SJSA1 (cell line): ENCODE measurements around the gene CCDC30. TPM values are rescaled to one million over a fixed set of nuclear protein-coding genes. Genes with fewer than 3 reads are reported as not detected.
A peak's percentile ranks its signal among the peaks of the same experiment; 100 is the strongest.

Experiments
- DNase-seq, 2 experiments: peaks; one replicate each; pipeline ENCODE4 v3.0.0-alpha.2; 2015 to 2020; ENCODE audit warnings: low spot score in 2 of 2, low read depth in 1 of 2
- H3K27ac ChIP-seq: fragments of 250-450 bp; sonication (Bioruptor Pico); 2 replicates; pipeline ENCODE4 v1.5.1; 2020; ENCODE audit warnings: mild to moderate bottlenecking, moderate library complexity
- H3K27me3 ChIP-seq: fragments of 250-450 bp; sonication (Bioruptor Pico); replicated peaks from 2 replicates; pipeline ENCODE4 v1.5.1; 2020; ENCODE audit warnings: mild to moderate bottlenecking, moderate library complexity
- H3K36me3 ChIP-seq: fragments of 250-450 bp; sonication (Bioruptor Pico); 2 replicates; pipeline ENCODE4 v1.5.1; 2020; ENCODE audit warnings: mild to moderate bottlenecking
- H3K4me1 ChIP-seq: fragments of 250-450 bp; sonication (Bioruptor Pico); replicated peaks from 2 replicates; pipeline ENCODE4 v1.6.1; 2021; ENCODE audit warnings: mild to moderate bottlenecking
- H3K4me3 ChIP-seq: fragments of 250-450 bp; sonication (Bioruptor Pico); 2 replicates; pipeline ENCODE4 v1.5.1; 2020; ENCODE audit warnings: mild to moderate bottlenecking
- H3K9me3 ChIP-seq: fragments of 250-450 bp; sonication (Bioruptor Pico); replicated peaks from 2 replicates; pipeline ENCODE4 v1.5.1; 2020; ENCODE audit warnings: mild to moderate bottlenecking
- total RNA-seq: library from RNA; depleted of rRNA; stranded (reverse); fragments of >200 nt; shearing (Covaris generic); gene quantifications from 2 replicates; pipeline ENCODE4 v1.2.3, GENCODE V29; 2014

The CCDC30 gene
- total RNA-seq, 1 experiment from 2014 or later: 0.13 TPM

DNA sequence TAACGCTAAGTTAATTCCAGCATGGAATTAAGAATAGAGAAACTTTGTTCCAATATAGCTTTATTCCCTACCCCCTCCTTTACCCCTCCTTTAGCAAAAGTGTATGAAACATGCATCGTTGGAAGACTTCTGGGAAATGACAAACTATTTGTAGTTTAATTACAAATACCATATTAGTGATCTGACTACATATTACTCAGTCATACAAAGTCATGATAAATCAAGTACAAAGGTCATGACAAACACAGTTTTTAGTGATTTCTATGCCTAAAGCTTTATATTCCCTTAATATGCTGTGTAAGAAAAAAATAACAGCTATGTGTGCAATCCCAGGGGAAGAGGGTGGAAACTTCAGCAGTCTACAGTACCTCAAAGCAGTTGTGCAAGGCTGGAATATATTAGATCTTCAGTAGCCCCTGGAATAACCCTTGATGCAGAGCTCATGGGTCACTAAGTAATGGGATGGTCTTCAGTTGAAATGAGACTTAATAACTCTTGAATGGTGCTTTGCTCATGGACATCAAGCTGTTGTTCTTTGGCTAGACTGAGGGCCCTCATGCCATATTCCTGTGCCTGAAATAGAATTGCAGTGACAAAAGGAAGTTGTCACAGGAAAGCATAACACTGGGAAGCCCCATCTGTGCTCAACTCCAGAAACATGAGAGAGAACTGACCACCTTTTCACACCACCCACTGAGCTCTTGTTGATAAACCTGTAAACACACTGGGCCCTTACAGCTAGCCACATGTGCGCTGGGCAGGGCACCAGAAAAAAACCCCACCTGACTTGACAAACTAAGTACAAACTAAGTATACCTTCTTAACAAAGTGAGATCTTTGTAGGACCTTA is 32.6 kb upstream of the CCDC30 start:
- Histone ChIP-seq H3K27me3 (no peaks in the 10 kb centered on the region), H3K27ac (no peak overlapping the region), H3K9me3 (no peaks in the 10 kb centered on the region), H3K4me1 (no peaks in the 10 kb centered on the region), H3K4me3 (no peak overlapping the region), H3K36me3 (no peaks in the 10 kb centered on the region)
- DNase-seq: no peak

DNA sequence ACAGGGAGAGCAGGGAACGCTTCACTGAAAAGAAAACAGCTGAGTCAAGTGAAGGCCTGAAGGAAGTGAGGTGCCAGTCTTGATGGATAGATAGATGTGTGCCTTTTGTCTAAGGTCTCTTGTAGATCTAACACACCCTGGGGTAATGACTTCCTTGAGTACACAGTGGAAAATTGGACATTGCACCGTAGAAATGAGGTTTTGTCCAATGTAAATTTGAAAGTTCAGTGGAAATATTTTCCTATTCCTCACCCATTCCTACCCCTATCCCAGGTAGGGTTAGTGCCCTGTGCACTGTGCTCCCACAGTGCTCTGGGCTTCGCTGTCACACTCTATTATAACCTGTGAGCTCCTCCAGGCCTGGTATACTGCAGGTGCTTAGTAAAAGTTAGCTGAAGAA is 31.6 kb upstream of the CCDC30 start:
- H3K36me3 ChIP-seq: no peaks in the 10 kb centered on the region
- H3K27ac ChIP-seq: no peak overlapping the region
- no peaks in the 10 kb centered on the region for H3K9me3 ChIP-seq
- DNase-seq: no peak
- H3K4me1 ChIP-seq: peaks cover 2% of the 10 kb centered on the region
- H3K27me3 ChIP-seq: no peaks in the 10 kb centered on the region
- H3K4me3 ChIP-seq: no peak overlapping the region

- no peak overlapping the region for H3K27ac ChIP-seq
- no peaks in the 10 kb centered on the region for H3K27me3 ChIP-seq
- no peaks in the 10 kb centered on the region for H3K36me3 ChIP-seq
- H3K9me3 ChIP-seq: no peaks in the 10 kb centered on the region
- H3K4me1 ChIP-seq: peaks cover 14% of the 10 kb centered on the region
- DNase-seq: no peak
- H3K4me3 ChIP-seq: no peak overlapping the region
Measured at GRCh38 chr1:42432714-42433113, 30.4 kb upstream of the CCDC30 start.

GRCh38 chr1:42433369-42433768 is 29.7 kb upstream of the CCDC30 start:
- Histone ChIP-seq H3K4me3 (no peak overlapping the region), H3K4me1 (peaks cover 14% of the 10 kb centered on the region), H3K36me3 (no peaks in the 10 kb centered on the region), H3K9me3 (no peaks in the 10 kb centered on the region), H3K27ac (no peak overlapping the region), H3K27me3 (no peaks in the 10 kb centered on the region)
- DNase-seq: no peak

DNA sequence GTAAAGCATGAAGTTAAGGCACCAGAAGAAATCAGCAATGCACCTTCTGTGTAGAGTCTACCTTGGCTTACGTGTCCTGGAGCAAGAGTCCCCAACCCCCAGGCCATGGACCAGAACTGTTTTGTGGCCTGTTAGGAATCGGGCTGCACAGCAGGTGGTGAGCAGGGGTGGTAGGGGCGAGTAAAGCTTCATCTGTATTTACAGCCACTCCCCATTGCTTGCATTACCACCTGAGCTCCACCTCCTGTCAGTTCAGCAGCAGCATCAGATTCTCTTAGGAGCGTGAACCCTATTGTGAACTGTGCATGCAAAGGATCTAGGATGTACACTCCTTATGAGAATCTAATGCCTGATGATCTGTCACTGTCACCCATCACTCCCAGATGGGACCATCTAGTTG is 28.7 kb upstream of the CCDC30 start:
- H3K9me3 ChIP-seq: no peaks in the 10 kb centered on the region
- H3K36me3 ChIP-seq: no peaks in the 10 kb centered on the region
- no peak overlapping the region for H3K4me3 ChIP-seq
- DNase-seq: no peak
- H3K27me3 ChIP-seq: no peaks in the 10 kb centered on the region
- H3K4me1 ChIP-seq: peaks cover 14% of the 10 kb centered on the region
- H3K27ac ChIP-seq: no peak overlapping the region

DNA sequence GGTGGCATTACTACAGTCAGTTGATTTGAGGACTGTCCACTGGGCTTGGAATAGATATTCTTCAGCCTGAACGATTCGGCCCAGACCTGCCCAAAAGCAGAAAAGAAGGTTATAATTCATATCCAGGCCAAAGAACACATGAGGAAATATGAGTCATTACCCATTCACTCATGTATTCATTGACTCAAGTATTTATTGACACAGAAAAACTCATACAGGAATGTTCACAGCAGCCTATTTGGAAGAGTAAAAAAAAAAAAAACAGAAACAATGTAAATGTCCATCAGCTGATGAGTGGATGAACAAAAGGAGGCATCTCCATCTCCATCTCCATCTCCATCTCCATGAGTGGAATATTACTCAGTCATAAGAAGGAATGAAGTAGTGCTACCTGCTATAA is 23.1 kb upstream of the CCDC30 start:
- no peak overlapping the region for H3K27ac ChIP-seq
- H3K4me3 ChIP-seq: no peak overlapping the region
- peaks cover 14% of the 10 kb centered on the region for H3K4me1 ChIP-seq
- no peaks in the 10 kb centered on the region for H3K9me3 ChIP-seq
- no peaks in the 10 kb centered on the region for H3K36me3 ChIP-seq
- no peaks in the 10 kb centered on the region for H3K27me3 ChIP-seq
- DNase-seq: peak in 1 of 2 experiments; percentile 28

DNA sequence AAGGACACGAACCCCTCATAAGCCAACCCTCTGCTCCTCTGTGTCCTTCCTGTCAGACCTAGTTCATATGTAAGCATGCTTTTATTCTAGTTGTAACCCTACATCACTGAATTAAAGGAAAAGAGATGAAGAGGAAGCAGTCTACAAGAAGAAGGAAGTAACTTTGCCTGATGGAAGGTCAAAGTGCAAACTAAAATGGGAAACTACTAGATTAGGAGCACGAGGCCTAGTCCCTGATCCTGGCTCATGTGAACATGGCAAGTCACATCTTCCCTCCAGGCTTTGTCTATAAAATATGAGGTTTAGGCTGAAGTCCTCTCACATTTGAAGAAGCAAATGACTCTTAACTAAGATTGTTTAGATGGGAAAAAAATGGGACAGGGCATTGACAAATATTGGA is 20.4 kb upstream of the CCDC30 start:
- Histone ChIP-seq H3K4me3 (no peak overlapping the region), H3K4me1 (peaks cover under 1% of the 10 kb centered on the region)
- DNase-seq: no peak

GRCh38 chr1:42449256-42449655 is 13.8 kb upstream of the CCDC30 start:
- H3K9me3 ChIP-seq: no peaks in the 10 kb centered on the region
- no peaks in the 10 kb centered on the region; the same call in 1 of the 2 replicates for H3K27me3 ChIP-seq
- no peak for DNase-seq
- no peaks in the 10 kb centered on the region for H3K4me1 ChIP-seq
- H3K4me3 ChIP-seq: no peak overlapping the region
- no peak overlapping the region for H3K27ac ChIP-seq
- H3K36me3 ChIP-seq: no peaks in the 10 kb centered on the region

More for the DNA sequence above, 20.4 kb upstream of the CCDC30 start:
- H3K36me3 ChIP-seq: no peaks in the 10 kb centered on the region
- H3K27ac ChIP-seq: no peak overlapping the region
- H3K9me3 ChIP-seq: no peaks in the 10 kb centered on the region
- no peaks in the 10 kb centered on the region for H3K27me3 ChIP-seq

DNA sequence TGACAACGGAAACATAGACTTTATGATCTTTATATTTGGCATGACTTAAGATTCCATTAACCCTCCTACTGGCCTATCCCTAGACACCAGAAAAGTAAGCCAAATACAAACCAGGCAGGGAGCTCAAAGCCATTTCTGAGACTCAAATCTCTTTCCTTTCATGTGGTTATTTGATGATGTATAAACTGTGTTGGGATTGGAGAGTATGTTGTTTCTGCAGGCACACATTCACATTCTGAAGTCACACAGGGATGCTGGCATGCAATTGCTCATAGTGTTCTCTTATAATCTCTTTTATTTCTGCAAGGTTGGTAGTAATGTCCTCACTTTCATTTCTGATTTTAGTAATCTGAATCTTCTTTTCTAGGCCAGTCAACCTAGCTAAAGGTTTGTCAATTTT is 13.0 kb upstream of the CCDC30 start:
- H3K27me3 ChIP-seq: no peaks in the 10 kb centered on the region; the same call in 1 of the 2 replicates
- H3K27ac ChIP-seq: no peak overlapping the region
- H3K36me3 ChIP-seq: no peaks in the 10 kb centered on the region
- no peaks in the 10 kb centered on the region for H3K4me1 ChIP-seq
- no peaks in the 10 kb centered on the region for H3K9me3 ChIP-seq
- no peak for DNase-seq
- no peak overlapping the region for H3K4me3 ChIP-seq

GRCh38 chr1:42453386-42453785 is 9.7 kb upstream of the CCDC30 start:
- DNase-seq: no peak
- H3K4me3 ChIP-seq: no peak overlapping the region
- H3K4me1 ChIP-seq: peaks cover 17% of the 10 kb centered on the region
- H3K27me3 ChIP-seq: no peaks in the 10 kb centered on the region; the same call in 1 of the 2 replicates
- H3K36me3 ChIP-seq: peaks cover 10% of the 10 kb centered on the region
- H3K9me3 ChIP-seq: no peaks in the 10 kb centered on the region
- H3K27ac ChIP-seq: no peak overlapping the region

GRCh38 chr1:42454403-42454802 is 8.7 kb upstream of the CCDC30 start:
- H3K27me3 ChIP-seq: no peaks in the 10 kb centered on the region
- H3K27ac ChIP-seq: no peak overlapping the region
- DNase-seq: no peak
- H3K9me3 ChIP-seq: no peaks in the 10 kb centered on the region
- H3K4me3 ChIP-seq: no peak overlapping the region
- peaks cover 17% of the 10 kb centered on the region for H3K4me1 ChIP-seq
- H3K36me3 ChIP-seq: peaks cover 14% of the 10 kb centered on the region

GRCh38 chr1:42456010-42456753 is 6.9 kb upstream of the CCDC30 start, which contains the start of the genes PPCS and ZMYND12:
Gene PPCS, plus strand, starts transcription at chr1:42456543. Its CDS starts 23 bp downstream, at chr1:42456566.
Gene ZMYND12, minus strand, starts transcription at chr1:42456022. Its CDS starts 25 bp downstream, at chr1:42455997.
- peak; percentile 84 to 90 for DNase-seq
- Histone ChIP-seq H3K27ac (peak within 1 kb of the TSS; percentile 70), H3K4me3 (peak within 1 kb of the TSS; percentile 82), H3K9me3 (no peaks in the 10 kb centered on the region), H3K27me3 (no peaks in the 10 kb centered on the region), H3K36me3 (peaks cover 14% of the 10 kb centered on the region), H3K4me1 (peaks cover 17% of the 10 kb centered on the region)

- H3K27ac ChIP-seq: peak overlapping the region; percentile 70
- peak in 1 of 2 experiments; percentile 56 for DNase-seq
- no peaks in the 10 kb centered on the region for H3K9me3 ChIP-seq
- H3K4me3 ChIP-seq: peak overlapping the region; percentile 82
- H3K36me3 ChIP-seq: peaks cover 14% of the 10 kb centered on the region
- no peaks in the 10 kb centered on the region for H3K27me3 ChIP-seq
- H3K4me1 ChIP-seq: peaks cover 17% of the 10 kb centered on the region
Measured at GRCh38 chr1:42456754-42457089, 6.4 kb upstream of the CCDC30 start.

- no peak overlapping the region for H3K4me3 ChIP-seq
- H3K27ac ChIP-seq: no peak overlapping the region
- peaks cover 25% of the 10 kb centered on the region for H3K4me1 ChIP-seq
- peaks cover 14% of the 10 kb centered on the region for H3K36me3 ChIP-seq
- no peak for DNase-seq
- H3K27me3 ChIP-seq: no peaks in the 10 kb centered on the region
- no peaks in the 10 kb centered on the region for H3K9me3 ChIP-seq
Measured at GRCh38 chr1:42461196-42461595, 1.9 kb upstream of the CCDC30 start.
